WERI-Rb-1 (cell line): ENCODE data around the gene ITSN1.

Source experiments
- DNase-seq: peaks from one replicate; pipeline ENCODE4 v3.0.0-alpha.2; 2020
- H3K27ac ChIP-seq: fragments of 250-450 bp; sonication (Bioruptor Pico); 2 replicates; pipeline ENCODE4 v1.5.1; 2020; ENCODE audit warnings: mild to moderate bottlenecking, moderate library complexity
- H3K27me3 ChIP-seq: fragments of 250-450 bp; sonication (Bioruptor Pico); 2 replicates; pipeline ENCODE4 v1.5.1; 2021; ENCODE audit warnings: mild to moderate bottlenecking, low read depth, moderate library complexity; ENCODE audit not compliant: insufficient read depth, severe bottlenecking
- H3K36me3 ChIP-seq: fragments of 250-450 bp; sonication (Bioruptor Pico); 2 replicates; pipeline ENCODE4 v1.5.1; 2020; ENCODE audit warnings: mild to moderate bottlenecking, moderate library complexity
- H3K4me3 ChIP-seq: 2 replicates; pipeline ENCODE4 v1.5.1; 2011; ENCODE audit warnings: low read depth, mild to moderate bottlenecking, control low read depth, low read length
- H3K9me3 ChIP-seq: fragments of 250-450 bp; sonication (Bioruptor Pico); 2 replicates; pipeline ENCODE4 v1.5.1; 2021; ENCODE audit warnings: mild to moderate bottlenecking, moderate library complexity; ENCODE audit not compliant: severe bottlenecking
- CTCF ChIP-seq: IDR thresholded peaks from 2 replicates; pipeline ENCODE4 v1.5.1; 2011; ENCODE audit warnings: low read depth, mild to moderate bottlenecking, control low read depth, inconsistent platforms, low read length

Gene ITSN1

GRCh38 chr21:33939226-33939625 is 296.9 kb downstream of the ITSN1 start:
- H3K9me3 ChIP-seq = peaks cover 5% of the 10 kb centered on the region
- no peak for DNase-seq
- no peak for TF ChIP-seq CTCF
- H3K36me3 ChIP-seq = no peaks in the 10 kb centered on the region
- H3K27ac ChIP-seq = no peak overlapping the region
- H3K4me3 ChIP-seq = no peak overlapping the region
- H3K27me3 ChIP-seq = peaks cover 81% of the 10 kb centered on the region

- DNase-seq = no peak
- Histone ChIP-seq H3K27ac (no peak overlapping the region), H3K27me3 (peaks cover 79% of the 10 kb centered on the region), H3K36me3 (no peaks in the 10 kb centered on the region), H3K9me3 (peaks cover 5% of the 10 kb centered on the region), H3K4me3 (no peak overlapping the region)
- TF ChIP-seq CTCF = no peak
Measured at GRCh38 chr21:33940164-33940880, 298.0 kb downstream of the ITSN1 start.

- Histone ChIP-seq H3K4me3 (no peak overlapping the region), H3K27ac (no peak overlapping the region), H3K36me3 (no peaks in the 10 kb centered on the region), H3K27me3 (peaks cover 76% of the 10 kb centered on the region), H3K9me3 (peaks cover 5% of the 10 kb centered on the region)
- TF ChIP-seq CTCF = no peak
- no peak for DNase-seq
Measured at GRCh38 chr21:33940881-33941245, 298.6 kb downstream of the ITSN1 start.

- H3K27me3 ChIP-seq = peaks cover 76% of the 10 kb centered on the region
- no peak for DNase-seq
- H3K27ac ChIP-seq = no peak overlapping the region
- H3K36me3 ChIP-seq = no peaks in the 10 kb centered on the region
- no peak for TF ChIP-seq CTCF
- H3K4me3 ChIP-seq = no peak overlapping the region
- peaks cover 5% of the 10 kb centered on the region for H3K9me3 ChIP-seq
Measured at GRCh38 chr21:33942426-33942825, 300.1 kb downstream of the ITSN1 start.

GRCh38 chr21:33943293-33943692 is 301.0 kb downstream of the ITSN1 start:
- Histone ChIP-seq H3K9me3 (peaks cover 5% of the 10 kb centered on the region), H3K27me3 (peaks cover 70% of the 10 kb centered on the region), H3K4me3 (no peak overlapping the region), H3K36me3 (no peaks in the 10 kb centered on the region), H3K27ac (no peak overlapping the region)
- no peak for TF ChIP-seq CTCF
- DNase-seq = no peak
